ENCODE data around the gene TEK.
A peak's percentile ranks its signal among the peaks of the same experiment; 100 is the strongest.

The TEK gene

DNA sequence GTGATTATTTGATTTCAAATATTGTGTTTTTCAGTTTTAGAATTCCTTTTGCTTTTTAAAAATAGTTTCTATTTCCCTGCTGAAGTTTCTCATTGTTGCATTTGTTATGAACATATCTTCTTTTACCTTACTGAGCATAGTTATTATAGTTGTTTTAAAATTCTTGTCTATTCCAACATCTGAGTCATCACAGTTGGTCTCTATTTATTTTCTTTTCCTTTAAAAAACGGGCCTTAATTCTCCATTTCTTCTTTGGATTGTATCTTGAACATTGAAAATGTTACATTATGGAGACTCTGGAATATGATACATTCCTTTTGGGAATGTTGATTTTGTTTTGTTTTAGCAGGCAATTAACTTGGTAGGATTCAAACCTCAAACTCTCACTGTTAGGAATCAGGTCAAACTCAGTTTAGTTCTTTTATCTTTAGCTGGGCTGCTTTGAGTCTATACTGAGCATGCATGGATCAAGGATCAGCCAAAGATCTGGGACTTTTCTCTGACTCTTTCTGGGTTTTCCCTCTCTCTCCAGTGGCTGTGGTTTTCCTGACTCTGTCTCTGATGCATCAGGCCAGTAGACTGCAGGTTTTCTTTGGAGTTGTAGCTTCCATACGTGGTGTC, 70.3 kb downstream of the TEK start:
- H3K27ac ChIP-seq = no peak overlapping the region
- TF ChIP-seq, protein P1, sequence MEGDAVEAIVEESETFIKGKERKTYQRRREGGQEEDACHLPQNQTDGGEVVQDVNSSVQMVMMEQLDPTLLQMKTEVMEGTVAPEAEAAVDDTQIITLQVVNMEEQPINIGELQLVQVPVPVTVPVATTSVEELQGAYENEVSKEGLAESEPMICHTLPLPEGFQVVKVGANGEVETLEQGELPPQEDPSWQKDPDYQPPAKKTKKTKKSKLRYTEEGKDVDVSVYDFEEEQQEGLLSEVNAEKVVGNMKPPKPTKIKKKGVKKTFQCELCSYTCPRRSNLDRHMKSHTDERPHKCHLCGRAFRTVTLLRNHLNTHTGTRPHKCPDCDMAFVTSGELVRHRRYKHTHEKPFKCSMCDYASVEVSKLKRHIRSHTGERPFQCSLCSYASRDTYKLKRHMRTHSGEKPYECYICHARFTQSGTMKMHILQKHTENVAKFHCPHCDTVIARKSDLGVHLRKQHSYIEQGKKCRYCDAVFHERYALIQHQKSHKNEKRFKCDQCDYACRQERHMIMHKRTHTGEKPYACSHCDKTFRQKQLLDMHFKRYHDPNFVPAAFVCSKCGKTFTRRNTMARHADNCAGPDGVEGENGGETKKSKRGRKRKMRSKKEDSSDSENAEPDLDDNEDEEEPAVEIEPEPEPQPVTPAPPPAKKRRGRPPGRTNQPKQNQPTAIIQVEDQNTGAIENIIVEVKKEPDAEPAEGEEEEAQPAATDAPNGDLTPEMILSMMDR (conservative IDR thresholded peaks at IDR 0.05) = no peak
- no peak for TF ChIP-seq ZFX (IDR thresholded peaks at IDR 0.05)

DNA sequence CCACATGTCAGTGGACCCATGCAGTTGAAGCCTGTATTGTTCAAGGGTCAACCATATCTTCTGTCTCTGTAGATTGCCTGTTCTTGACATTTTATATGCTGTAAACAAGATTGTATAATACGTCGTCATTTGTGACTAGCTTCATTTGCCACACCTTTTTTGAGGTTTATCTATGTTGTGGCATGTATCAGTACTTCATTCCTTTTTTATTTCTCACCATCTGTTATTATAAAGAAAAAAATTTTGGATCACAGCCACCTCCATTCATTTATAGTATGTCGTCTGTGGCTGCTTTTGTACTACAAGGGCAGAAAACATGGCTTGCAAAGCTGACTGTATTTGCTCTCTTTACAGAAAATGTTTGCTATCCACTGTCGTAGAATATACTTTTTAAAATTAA, 72.4 kb downstream of the TEK start:
- no peak for TF ChIP-seq ZFX (IDR thresholded peaks at IDR 0.05)
- TF ChIP-seq, protein P1 (conservative IDR thresholded peaks at IDR 0.05) = no peak
- no peak overlapping the region for H3K27ac ChIP-seq

DNA sequence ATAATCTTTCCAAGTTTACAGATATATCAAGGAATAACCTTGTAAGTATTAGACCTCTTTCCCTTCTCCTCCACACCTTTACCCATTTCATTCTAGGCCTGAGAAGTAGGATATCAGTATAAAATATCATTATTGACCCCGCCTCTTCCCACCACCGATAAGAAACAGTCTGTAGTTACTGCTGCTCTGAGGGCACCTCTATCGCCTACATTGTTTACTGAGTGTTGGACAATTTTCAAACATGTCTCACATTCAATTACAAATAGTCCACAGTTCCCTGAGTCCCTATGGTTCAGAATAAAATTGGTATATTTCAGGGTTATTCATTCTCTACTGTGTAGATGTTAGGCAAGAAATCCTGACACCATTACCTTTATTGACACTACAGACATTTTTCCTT, 73.4 kb downstream of the TEK start:
- TF ChIP-seq, protein P1 (conservative IDR thresholded peaks at IDR 0.05) = no peak
- TF ChIP-seq ZFX (IDR thresholded peaks at IDR 0.05) = no peak
- H3K27ac ChIP-seq = no peak overlapping the region

DNA sequence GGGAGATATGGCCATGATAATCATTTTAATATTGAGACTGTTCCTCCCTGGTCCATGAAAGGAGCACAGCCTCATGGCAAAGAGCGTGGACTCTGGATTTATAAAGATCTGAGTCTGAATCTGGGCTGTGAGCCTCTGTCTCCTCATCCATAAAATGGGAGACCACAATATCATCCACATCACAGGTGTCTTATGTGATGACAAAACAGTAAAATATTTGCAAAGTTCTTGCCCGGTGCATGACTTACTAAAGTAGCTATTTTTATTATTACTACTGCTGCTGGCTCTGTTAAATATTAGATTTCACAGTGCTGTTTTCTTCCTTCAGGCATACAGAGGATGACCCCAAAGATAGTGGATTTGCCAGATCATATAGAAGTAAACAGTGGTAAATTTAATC, 74.1 kb downstream of the TEK start:
- no peak for TF ChIP-seq ZFX (IDR thresholded peaks at IDR 0.05)
- TF ChIP-seq, protein P1 (conservative IDR thresholded peaks at IDR 0.05) = no peak
- no peak overlapping the region for H3K27ac ChIP-seq

DNA sequence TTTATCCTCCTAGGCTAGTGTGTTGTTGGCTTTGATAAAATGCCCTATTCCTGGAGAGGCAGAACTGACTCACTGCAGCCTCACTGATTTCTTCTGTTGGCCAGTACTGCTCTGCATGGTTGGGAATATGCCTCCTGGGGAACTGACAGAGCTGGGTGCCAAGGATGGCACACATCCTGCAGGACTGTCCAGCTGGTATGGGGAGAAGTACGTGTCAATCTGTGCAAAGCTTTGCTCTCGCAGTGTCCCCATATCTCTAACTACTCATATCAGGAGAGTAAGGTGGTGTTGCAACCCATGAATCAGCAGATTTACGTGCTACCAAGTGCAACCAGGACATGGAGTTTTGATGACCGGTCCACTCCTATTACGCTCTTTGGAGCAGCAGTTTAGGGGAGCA, 74.7 kb downstream of the TEK start:
- TF ChIP-seq, protein P1 (conservative IDR thresholded peaks at IDR 0.05) = no peak
- no peak for TF ChIP-seq ZFX (IDR thresholded peaks at IDR 0.05)

DNA sequence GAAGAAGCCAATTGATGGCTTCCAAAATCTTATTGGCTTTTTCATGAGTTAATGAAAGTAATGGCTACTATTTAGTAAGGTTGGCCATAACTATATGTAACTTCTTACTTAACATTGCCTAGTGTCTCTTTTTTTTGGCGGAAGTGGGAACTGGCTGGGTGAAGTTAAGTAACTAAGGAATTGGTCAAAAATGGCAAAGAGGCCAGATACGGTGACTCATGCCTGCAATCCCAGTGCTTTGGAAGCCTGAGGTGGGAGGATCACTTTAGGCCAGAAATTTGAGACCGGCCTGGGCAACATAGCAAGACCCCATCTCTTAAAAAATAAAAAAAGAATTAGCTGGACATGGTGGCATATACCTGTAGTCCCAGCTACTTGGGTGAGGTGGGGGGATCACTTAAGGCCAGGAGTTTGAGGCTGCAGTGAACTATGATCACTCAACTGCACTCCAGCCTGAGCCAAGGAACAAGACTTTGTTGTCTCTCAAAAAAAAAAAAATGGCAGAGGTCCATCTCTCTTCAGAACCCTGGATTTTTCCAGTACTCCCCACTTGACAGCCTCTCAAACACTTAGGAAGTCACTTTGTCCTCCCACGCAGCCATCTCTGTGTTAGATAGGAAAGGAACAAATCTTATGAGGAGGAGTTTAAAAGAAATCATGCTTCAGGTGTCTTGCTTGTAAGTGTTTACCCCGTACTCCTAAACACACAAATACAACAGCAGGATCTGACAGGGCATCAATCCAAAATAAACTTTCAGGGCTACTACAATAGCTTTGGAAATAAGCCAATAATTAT, 75.7 kb downstream of the TEK start:
- TF ChIP-seq, protein P1 (conservative IDR thresholded peaks at IDR 0.05) = no peak
- no peak for TF ChIP-seq ZFX (IDR thresholded peaks at IDR 0.05)
- peak overlapping the region; percentile 43; the same call in 1 of the 2 replicates for H3K27ac ChIP-seq

More for the DNA sequence above, 74.7 kb downstream of the TEK start:
- H3K27ac ChIP-seq = peak overlapping the region; percentile 39; the same call in 1 of the 2 replicates

DNA sequence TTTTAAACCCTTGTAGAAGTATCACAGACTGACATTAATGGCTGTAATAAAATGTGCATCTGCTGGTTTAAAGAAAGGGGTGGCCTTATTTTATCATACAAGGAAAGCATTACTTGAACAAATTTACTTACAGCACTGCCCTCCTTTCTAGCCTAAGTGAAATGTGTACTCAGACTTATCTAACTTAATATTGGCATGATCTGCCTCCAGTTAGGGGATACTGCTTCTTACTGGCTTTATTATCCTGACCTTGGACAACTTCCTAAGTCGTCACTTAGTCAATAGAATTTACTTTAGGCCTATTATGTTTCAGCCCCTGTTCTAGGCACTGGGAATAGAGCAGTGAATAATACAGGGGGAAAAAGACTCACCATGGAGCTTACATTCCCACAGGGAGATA, 79.4 kb downstream of the TEK start:
- no peak overlapping the region for H3K27ac ChIP-seq
- TF ChIP-seq, protein P1 (conservative IDR thresholded peaks at IDR 0.05) = no peak
- no peak for TF ChIP-seq ZFX (IDR thresholded peaks at IDR 0.05)
